NCI-H1436 (cell line): Measurements from ENCODE around the gene PFKM.

ENCODE experiments used
- DNase-seq: peaks from one replicate; lab custom pipeline; 2025; lab: John Stamatoyannopoulos, UW

Gene PFKM

DNA sequence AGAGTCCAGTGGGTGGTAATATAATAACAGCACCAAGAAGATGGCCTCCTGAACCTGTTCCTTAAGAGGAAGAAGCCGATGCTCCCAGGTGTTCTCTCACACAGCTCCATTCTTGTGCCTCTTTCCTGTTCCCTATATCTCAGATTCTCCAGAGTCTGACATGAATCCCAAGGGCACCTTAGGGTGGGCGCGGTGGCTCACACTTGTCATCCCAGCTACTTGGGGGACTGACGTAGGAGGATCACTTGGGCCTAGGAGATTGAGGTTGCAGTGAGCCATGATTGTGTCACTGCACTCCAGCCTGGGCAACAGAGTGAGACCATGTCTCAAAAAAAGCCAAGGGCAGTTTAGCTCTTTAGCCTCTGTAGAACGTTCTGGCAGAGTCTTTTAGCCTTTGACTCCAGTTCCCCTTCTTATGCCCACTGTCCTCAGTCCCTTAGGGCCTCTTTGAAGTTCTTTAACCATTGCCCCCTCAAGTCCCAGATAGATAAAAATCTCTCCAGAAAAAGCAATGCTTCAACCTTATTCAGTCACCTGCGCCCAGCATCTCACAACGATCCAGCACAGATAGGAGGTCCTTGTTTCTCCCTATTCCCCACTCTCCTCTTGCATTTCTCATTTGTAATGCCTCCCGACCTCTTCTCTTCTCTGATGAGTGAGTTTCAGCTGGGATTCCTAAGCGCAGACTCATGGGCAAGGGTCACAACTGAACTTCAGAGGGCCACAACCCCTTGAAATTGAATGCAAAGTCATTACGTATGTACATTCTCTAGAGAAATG is 68.9 kb downstream of the PFKM start:
- no peak for DNase-seq

DNA sequence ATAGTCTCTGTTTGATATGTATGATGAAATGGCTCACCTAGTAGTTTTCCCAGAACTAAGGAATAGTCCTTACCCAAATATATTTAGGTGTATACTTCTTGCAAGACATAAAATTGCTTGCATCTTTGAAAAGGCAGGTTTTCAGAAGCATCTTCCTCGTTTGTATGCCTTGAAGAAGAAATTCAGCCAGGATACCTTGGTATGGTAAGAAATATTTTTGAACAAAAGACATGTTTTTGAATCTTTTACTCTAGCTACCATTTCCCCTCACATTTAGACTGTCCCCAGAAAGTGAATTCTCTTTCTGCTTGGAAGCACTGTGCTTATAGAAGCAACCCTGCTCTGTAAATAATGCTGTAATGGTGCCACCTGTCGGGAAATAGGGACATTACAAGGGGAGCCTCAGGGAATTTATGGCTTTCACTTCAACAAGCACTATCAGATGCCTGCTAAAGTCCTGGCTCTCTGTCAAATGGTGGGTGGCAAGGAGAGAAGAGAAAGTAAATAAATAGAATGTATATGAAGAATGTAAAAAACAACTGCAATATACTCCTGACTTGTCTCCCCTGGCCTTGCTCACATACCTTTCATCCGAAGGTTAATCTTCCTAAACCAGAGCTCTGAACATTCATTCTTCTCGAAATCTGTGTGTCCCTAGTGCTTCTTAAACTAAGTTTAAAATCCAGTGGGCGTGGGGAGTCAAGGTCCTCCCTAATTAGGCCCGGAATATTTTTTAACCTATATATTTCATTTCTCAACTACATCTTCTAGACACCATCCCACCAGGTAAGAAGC is 70.4 kb downstream of the PFKM start:
- peak; percentile 56 for DNase-seq

DNA sequence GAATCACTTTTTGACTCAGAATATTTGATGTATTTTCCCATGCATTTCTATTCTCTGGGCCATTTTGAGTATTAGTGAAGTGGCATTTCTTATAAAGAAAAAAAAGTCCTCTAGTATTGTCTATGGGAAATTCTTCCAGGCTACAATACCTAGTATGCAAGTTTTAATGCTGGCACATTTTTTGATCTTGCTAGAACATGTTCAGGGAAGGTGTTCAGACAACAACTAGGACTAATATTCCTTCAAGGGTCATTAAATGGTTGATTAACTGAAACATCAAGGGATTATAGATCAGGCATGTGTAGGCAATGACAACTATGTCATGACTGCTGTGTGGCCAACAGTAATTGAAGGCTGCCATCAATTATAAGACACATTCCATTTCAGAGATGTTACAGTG is 71.9 kb downstream of the PFKM start:
- no peak for DNase-seq

DNA sequence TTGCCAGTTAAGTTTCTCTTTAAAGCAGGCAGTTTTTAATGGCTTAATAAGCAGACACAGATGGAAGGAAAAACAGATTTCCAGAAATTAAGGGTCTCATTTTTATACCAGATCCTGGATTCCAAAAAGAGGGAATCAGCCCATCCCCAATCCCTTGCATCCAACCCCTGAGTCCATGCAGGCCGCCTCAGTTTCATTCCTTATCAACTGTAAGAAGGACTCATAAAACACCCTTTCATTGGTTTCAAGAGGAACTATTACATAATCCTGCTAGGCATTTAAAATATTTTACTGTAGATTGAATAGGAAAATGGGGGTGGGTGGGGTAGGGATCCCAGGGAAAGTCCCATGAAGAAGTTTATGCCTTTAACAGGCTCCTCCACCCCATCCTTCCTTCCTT is 73.7 kb downstream of the PFKM start:
- no peak for DNase-seq

DNA sequence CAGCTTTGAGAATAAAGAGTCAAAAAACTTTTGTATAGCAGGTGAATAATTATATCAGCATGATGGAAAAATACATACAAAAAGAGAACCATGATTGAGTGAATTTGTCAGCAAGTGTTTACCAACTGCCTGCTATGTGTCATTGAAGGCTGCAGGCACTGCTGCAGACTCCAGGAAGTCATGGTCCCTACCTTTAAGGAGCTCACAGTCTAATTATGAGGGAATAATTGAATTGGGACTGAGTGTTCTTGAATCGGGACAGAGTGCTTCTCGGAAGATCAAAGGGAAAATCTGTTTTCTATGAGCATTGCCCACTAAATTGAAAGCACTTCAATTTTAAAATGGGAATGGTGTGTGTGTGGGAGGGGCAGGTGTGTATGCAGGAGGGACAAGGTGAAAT is 74.5 kb downstream of the PFKM start:
- no peak for DNase-seq

DNA sequence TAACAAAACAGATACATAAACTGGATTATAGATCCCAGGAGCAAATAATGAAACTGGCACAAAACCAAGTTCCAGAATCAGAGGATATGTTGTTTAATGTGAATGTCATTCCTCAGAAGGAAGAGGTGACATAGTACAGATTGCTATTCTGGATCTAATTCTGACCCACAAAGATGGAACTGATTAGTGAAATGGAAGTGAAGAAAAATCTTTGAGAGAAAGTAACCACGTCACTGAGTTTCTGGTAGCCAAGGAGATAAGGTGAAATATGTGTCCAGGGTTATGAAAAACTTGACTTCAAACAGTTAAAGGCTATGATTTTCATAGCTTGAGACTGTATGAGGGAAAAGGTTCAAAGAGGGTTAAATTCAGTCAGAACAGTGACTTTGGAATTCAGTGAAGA is 75.6 kb downstream of the PFKM start:
- no peak for DNase-seq
